CD4-positive, alpha-beta T cell (primary cell): ENCODE results near the gene FDCSP. TPM values are rescaled to one million over a fixed set of nuclear protein-coding genes. Genes with fewer than 3 reads are reported as not detected.

Experiments
- ATAC-seq: fragments of 200-7000 bp; cut with Tn5 transposase; one replicate; pipeline ENCODE4 v1.10.0; 2022; ENCODE audit warnings: mild to moderate bottlenecking; ENCODE audit not compliant: poor library complexity
- CTCF ChIA-PET: fragments of 350-600 bp; sonication (Branson Sonifier 250); formaldehyde crosslinking; loops from one replicate; lab custom pipeline; 2021; ENCODE audit warnings: antibody characterized with exemption, inconsistent platforms; lab: Charles Lee
- POLR2A ChIA-PET: fragments of 350-600 bp; sonication (Branson Sonifier 250); formaldehyde crosslinking; loops from one replicate; lab custom pipeline; 2021; ENCODE audit warnings: antibody characterized with exemption, inconsistent platforms; lab: Charles Lee
- DNase-seq, 14 experiments: peaks; one replicate each; pipeline ENCODE4 v3.0.0-alpha.2; 2013 to 2020; ENCODE audit warnings: mixed read lengths in 2 of 14
- H3K27ac ChIP-seq, 2 donors: one replicate each; pipeline versions ENCODE4 v1.5.1 to v1.7.0; 2013; ENCODE audit warnings: low read length in 2 of 2, low read depth in 1 of 2, mild to moderate bottlenecking in 1 of 2
- H3K27me3 ChIP-seq, 2 experiments: 1 replicate in 1 of 2; 2 replicates in 1 of 2; pipeline versions ENCODE4 v1.6.1 to v1.7.0; 2013; ENCODE audit warnings: low read length in 2 of 2, control low read depth in 1 of 2, mild to moderate bottlenecking in 1 of 2, moderate library complexity in 1 of 2; ENCODE audit not compliant: insufficient read depth in 2 of 2, control insufficient read depth in 1 of 2
- H3K36me3 ChIP-seq: one replicate; pipeline ENCODE4 v1.6.1; 2013; ENCODE audit warnings: low read length, control low read depth; ENCODE audit not compliant: insufficient read depth
- H3K4me1 ChIP-seq: one replicate; pipeline ENCODE4 v1.6.1; 2013; ENCODE audit warnings: low read length, control low read depth; ENCODE audit not compliant: insufficient read depth
- H3K4me3 ChIP-seq: one replicate; pipeline ENCODE4 v1.5.1; 2013; ENCODE audit warnings: mild to moderate bottlenecking, low read length, moderate library complexity
- H3K9me3 ChIP-seq, 2 experiments: 1 replicate in 1 of 2; 2 replicates in 1 of 2; pipeline versions ENCODE4 v1.6.1 to v1.7.0; 2013; ENCODE audit warnings: low read length in 2 of 2, mild to moderate bottlenecking in 2 of 2, control low read depth in 1 of 2, moderate library complexity in 1 of 2; ENCODE audit not compliant: control insufficient read depth in 1 of 2, insufficient read depth in 1 of 2
- H3K27ac Mint-ChIP-seq: one replicate; pipeline ENCODE4 v1.8.0; 2020; ENCODE audit warnings: mixed read lengths
- H3K27me3 Mint-ChIP-seq: one replicate; pipeline ENCODE4 v1.8.0; 2021; ENCODE audit warnings: mixed read lengths
- H3K36me3 Mint-ChIP-seq: one replicate; pipeline ENCODE4 v1.8.0; 2021; ENCODE audit warnings: low read depth, mixed read lengths
- H3K4me1 Mint-ChIP-seq: one replicate; pipeline ENCODE4 v1.8.0; 2021; ENCODE audit warnings: low read depth, mixed read lengths
- H3K4me3 Mint-ChIP-seq: one replicate; pipeline ENCODE4 v1.8.0; 2020; ENCODE audit warnings: mild to moderate bottlenecking, mixed read lengths
- H3K9me3 Mint-ChIP-seq: one replicate; pipeline ENCODE4 v1.8.0; 2020; ENCODE audit warnings: mixed read lengths
- intact Hi-C, 2 experiments: fragments of 100-400 bp; cut with DNase I in 1 of 2; cut with micrococcal nuclease in 1 of 2; formaldehyde crosslinking; loops; one replicate each; pipeline versions ENCODE4 v1.15.1 to v1.9.0; 2023 to 2025; cut with DNase I, micrococcal nuclease
- total RNA-seq, 174 experiments: library from RNA in 2 of 174; stranded (reverse) in 2 of 174; gene quantifications; one replicate each; pipeline ENCODE4 v1.2.3 and lab custom pipeline; 2021 to 2026
- TF ChIP-seq, protein P1 (sequence below): fragments of 200-600 bp; IDR thresholded peaks from one replicate; pipeline ENCODE4 v1.8.0; 2022; ENCODE audit warnings: antibody characterized with exemption, mild to moderate bottlenecking

FDCSP gene
- total RNA-seq, 2 experiments from 2014 or later: not detected

DNA sequence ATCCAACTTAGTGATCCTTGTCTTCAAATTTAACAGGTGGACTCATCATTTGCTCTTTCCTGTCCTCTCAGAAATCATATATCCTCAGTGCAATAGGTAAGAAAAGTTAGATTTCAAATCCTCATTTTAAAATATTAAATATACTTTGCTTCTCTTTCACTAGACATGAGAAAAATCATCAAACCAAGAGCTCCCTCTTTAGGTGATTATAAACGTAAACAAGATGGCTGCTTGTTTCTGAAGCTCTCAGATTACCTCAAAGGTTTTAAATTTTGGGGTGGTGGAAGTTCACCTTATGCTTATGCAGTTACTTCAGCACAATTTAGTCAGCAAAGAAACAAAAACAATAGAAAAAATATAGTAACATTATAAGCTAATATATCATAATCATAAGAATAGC lies 43.8 kb downstream of the FDCSP start:
- ChIA-PET POLR2A (no interaction called here), CTCF (no interaction called here)
- H3K27me3 Mint-ChIP-seq: no peaks in the 10 kb centered on the region
- H3K27ac Mint-ChIP-seq: no peak overlapping the region
- DNase-seq: no peak
- intact Hi-C loops: no loop called here
- no peak for ATAC-seq
- H3K27me3 ChIP-seq: no peaks in the 10 kb centered on the region
- peaks cover 0 to 4% of the 10 kb centered on the region in 2 experiments for H3K9me3 ChIP-seq
- H3K36me3 ChIP-seq: no peaks in the 10 kb centered on the region
- H3K4me3 ChIP-seq: no peak overlapping the region
- TF ChIP-seq, protein P1, sequence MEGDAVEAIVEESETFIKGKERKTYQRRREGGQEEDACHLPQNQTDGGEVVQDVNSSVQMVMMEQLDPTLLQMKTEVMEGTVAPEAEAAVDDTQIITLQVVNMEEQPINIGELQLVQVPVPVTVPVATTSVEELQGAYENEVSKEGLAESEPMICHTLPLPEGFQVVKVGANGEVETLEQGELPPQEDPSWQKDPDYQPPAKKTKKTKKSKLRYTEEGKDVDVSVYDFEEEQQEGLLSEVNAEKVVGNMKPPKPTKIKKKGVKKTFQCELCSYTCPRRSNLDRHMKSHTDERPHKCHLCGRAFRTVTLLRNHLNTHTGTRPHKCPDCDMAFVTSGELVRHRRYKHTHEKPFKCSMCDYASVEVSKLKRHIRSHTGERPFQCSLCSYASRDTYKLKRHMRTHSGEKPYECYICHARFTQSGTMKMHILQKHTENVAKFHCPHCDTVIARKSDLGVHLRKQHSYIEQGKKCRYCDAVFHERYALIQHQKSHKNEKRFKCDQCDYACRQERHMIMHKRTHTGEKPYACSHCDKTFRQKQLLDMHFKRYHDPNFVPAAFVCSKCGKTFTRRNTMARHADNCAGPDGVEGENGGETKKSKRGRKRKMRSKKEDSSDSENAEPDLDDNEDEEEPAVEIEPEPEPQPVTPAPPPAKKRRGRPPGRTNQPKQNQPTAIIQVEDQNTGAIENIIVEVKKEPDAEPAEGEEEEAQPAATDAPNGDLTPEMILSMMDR: no peak
- H3K9me3 Mint-ChIP-seq: no peaks in the 10 kb centered on the region
- H3K4me3 Mint-ChIP-seq: no peak overlapping the region
- H3K4me1 ChIP-seq: no peaks in the 10 kb centered on the region
- no peaks in the 10 kb centered on the region for H3K36me3 Mint-ChIP-seq
- H3K27ac ChIP-seq: no peak overlapping the region
- no peaks in the 10 kb centered on the region for H3K4me1 Mint-ChIP-seq

GRCh38 chr4:70277121-70277520 lies 51.2 kb downstream of the FDCSP start:
- Mint-ChIP-seq H3K27ac (no peak overlapping the region), H3K27me3 (no peaks in the 10 kb centered on the region), H3K4me1 (no peaks in the 10 kb centered on the region), H3K36me3 (no peaks in the 10 kb centered on the region), H3K4me3 (no peak overlapping the region), H3K9me3 (no peaks in the 10 kb centered on the region)
- Histone ChIP-seq H3K27ac (no peak overlapping the region), H3K9me3 (no peaks in the 10 kb centered on the region), H3K4me3 (no peak overlapping the region), H3K36me3 (no peaks in the 10 kb centered on the region), H3K27me3 (no peaks in the 10 kb centered on the region), H3K4me1 (no peaks in the 10 kb centered on the region)
- ATAC-seq: no peak
- intact Hi-C loops: no loop called here
- POLR2A ChIA-PET: no interaction called here
- no peak for DNase-seq
- TF ChIP-seq, protein P1: no peak
- CTCF ChIA-PET: no interaction called here

DNA sequence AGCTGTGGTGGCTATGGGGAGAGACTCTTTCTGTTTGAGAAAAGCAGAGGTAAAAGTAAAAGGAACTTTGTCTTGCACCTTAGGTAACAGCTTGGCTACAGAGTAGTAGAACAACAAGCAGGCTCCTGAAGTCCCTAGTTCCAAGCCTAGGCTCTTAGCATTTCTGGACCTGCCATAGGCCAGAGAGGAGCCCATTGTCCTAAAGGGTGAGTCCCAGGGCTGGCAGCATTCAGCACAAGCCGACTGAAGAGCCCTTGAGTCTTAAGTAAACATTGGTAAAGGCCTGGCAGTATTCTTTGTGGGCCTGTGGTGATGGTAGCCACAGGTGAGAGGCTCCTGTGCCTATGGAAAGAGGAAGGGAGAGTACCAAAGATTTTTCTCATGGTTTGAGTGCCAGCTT lies 54.6 kb downstream of the FDCSP start:
- Mint-ChIP-seq H3K4me1 (no peaks in the 10 kb centered on the region), H3K9me3 (peaks cover 2% of the 10 kb centered on the region), H3K27me3 (no peaks in the 10 kb centered on the region), H3K36me3 (no peaks in the 10 kb centered on the region), H3K27ac (no peak overlapping the region), H3K4me3 (no peak overlapping the region)
- ATAC-seq: no peak
- peaks cover 0 to 4% of the 10 kb centered on the region in 2 experiments for H3K9me3 ChIP-seq
- no peaks in the 10 kb centered on the region for H3K36me3 ChIP-seq
- no peak overlapping the region for H3K27ac ChIP-seq
- intact Hi-C loops: no loop called here
- ChIA-PET POLR2A (no interaction called here), CTCF (no interaction called here)
- no peaks in the 10 kb centered on the region for H3K4me1 ChIP-seq
- H3K27me3 ChIP-seq: no peaks in the 10 kb centered on the region
- no peak overlapping the region for H3K4me3 ChIP-seq
- TF ChIP-seq, protein P1: no peak
- no peak for DNase-seq

Other genes with a start within 250 kb of the FDCSP start
- not detected for gene STATH, start 230.2 kb upstream of the FDCSP start, total RNA-seq
- gene HTN3, start 197.7 kb upstream of the FDCSP start, total RNA-seq: not detected
- not detected for gene HTN1, start 175.7 kb upstream of the FDCSP start, total RNA-seq
- gene PRR27, start 71.9 kb upstream of the FDCSP start, total RNA-seq: not detected
- not detected for gene ODAM, start 30.4 kb upstream of the FDCSP start, total RNA-seq
- gene CSN3, start 16.5 kb downstream of the FDCSP start, total RNA-seq: not detected
- not detected for gene CABS1, start 108.9 kb downstream of the FDCSP start, total RNA-seq
- gene SMR3A, start 134.6 kb downstream of the FDCSP start, total RNA-seq: not detected
- gene SMR3B, start 157.0 kb downstream of the FDCSP start, total RNA-seq: not detected
- gene OPRPN, start 171.8 kb downstream of the FDCSP start, total RNA-seq: not detected
- gene MUC7, start 246.1 kb downstream of the FDCSP start, total RNA-seq: not detected